ENCODE results near the gene CEP85L.
"Not testable (repeated sequence)": the region's sequence is repeated elsewhere in the genome, so short reads cannot be mapped to it uniquely, and the experiment has no call there.

CEP85L gene

GRCh38 chr6:118436482-118436881 is 214.9 kb downstream of the CEP85L start (continued):
- TF ChIP-seq GLIS3 (CRISPR knock-in tag; IDR thresholded peaks at IDR 0.05) (no peak), CSDC2 (CRISPR knock-in tag; IDR thresholded peaks at IDR 0.05) (no peak)

GRCh38 chr6:118434147-118434546 is 217.2 kb downstream of the CEP85L start:
- not testable (repeated sequence) for ATAC-seq

GRCh38 chr6:118421312-118421711 is 230.1 kb downstream of the CEP85L start:
- not testable (repeated sequence) for ATAC-seq

GRCh38 chr6:118419448-118420394 is 231.7 kb downstream of the CEP85L start:
- TF ChIP-seq BACH2 (CRISPR knock-in tag; IDR thresholded peaks at IDR 0.05; ENCODE audit: borderline replicate concordance) (no peak), ZFP30 (CRISPR knock-in tag; IDR thresholded peaks at IDR 0.05) (no peak), SNAI2 (CRISPR knock-in tag; IDR thresholded peaks at IDR 0.05) (0 out of 2 replicates have a peak, but pooled peaks have one; percentile 28), PATZ1 (CRISPR knock-in tag; IDR thresholded peaks at IDR 0.05; ENCODE audit: borderline replicate concordance) (no peak), ISL1 (CRISPR knock-in tag; IDR thresholded peaks at IDR 0.05) (peak; percentile 95), TOX (CRISPR knock-in tag; IDR thresholded peaks at IDR 0.05; ENCODE audit: borderline replicate concordance) (no peak), OSR1 (CRISPR knock-in tag; IDR thresholded peaks at IDR 0.05) (no peak), ZC3H10 (CRISPR knock-in tag; IDR thresholded peaks at IDR 0.05) (no peak), CSDC2 (CRISPR knock-in tag; IDR thresholded peaks at IDR 0.05) (no peak), ARNTL (CRISPR knock-in tag; IDR thresholded peaks at IDR 0.05; ENCODE audit: borderline replicate concordance, low read depth) (no peak), ZNF70 (CRISPR knock-in tag; IDR thresholded peaks at IDR 0.05) (no peak), CREB5 (CRISPR knock-in tag; IDR thresholded peaks at IDR 0.05; ENCODE audit: low read depth) (no peak), ZNF8 (CRISPR knock-in tag; IDR thresholded peaks at IDR 0.05) (no peak), RARB (CRISPR knock-in tag; IDR thresholded peaks at IDR 0.05) (no peak), POU6F1 (CRISPR knock-in tag; IDR thresholded peaks at IDR 0.05; ENCODE audit: borderline replicate concordance, low read depth) (no peak), CSRNP3 (CRISPR knock-in tag; IDR thresholded peaks at IDR 0.05) (no peak)
- no peak for ATAC-seq
